CD14-positive monocyte (primary cell): ENCODE data around the gene EXOC2. TPM values are rescaled to one million over a fixed set of nuclear protein-coding genes. Genes with fewer than 3 reads are reported as not detected.

Source experiments
- DNase-seq, 3 donors: peaks; one replicate each; pipeline ENCODE4 v3.0.0-alpha.2; 2011 to 2022
- H2AFZ ChIP-seq: 2 replicates; pipeline ENCODE4 v1.6.0; 2012; ENCODE audit warnings: mild to moderate bottlenecking, low read depth, low read length, inconsistent platforms; ENCODE audit not compliant: insufficient read depth, poor library complexity, severe bottlenecking
- H3K27ac ChIP-seq, 2 donors: 1 replicate in 1 of 2; 2 replicates in 1 of 2; pipeline ENCODE4 v1.5.1; 2012 to 2013; ENCODE audit warnings: low read length in 2 of 2, control low read depth in 1 of 2, inconsistent platforms in 1 of 2, low read depth in 1 of 2, mild to moderate bottlenecking in 1 of 2
- H3K27me3 ChIP-seq, 2 donors: one replicate each; pipeline versions ENCODE4 v1.6.0 to v1.6.1; 2011 to 2013; ENCODE audit warnings: low read length in 2 of 2; ENCODE audit not compliant: control insufficient read depth in 2 of 2, insufficient read depth in 2 of 2
- H3K36me3 ChIP-seq, 2 donors: replicated peaks in 1 of 2; 1 replicate in 1 of 2; 2 replicates in 1 of 2; pipeline versions ENCODE4 v1.5.1 to v1.6.1; 2012 to 2013; ENCODE audit warnings: low read length in 2 of 2, control low read depth in 1 of 2, inconsistent platforms in 1 of 2, mild to moderate bottlenecking in 1 of 2; ENCODE audit not compliant: insufficient read depth in 2 of 2, control insufficient read depth in 1 of 2
- H3K4me1 ChIP-seq, 2 donors: 1 replicate in 1 of 2; 2 replicates in 1 of 2; pipeline versions ENCODE4 v1.5.1 to v1.6.1; 2012 to 2013; ENCODE audit warnings: low read length in 2 of 2, control low read depth in 1 of 2, inconsistent platforms in 1 of 2, mild to moderate bottlenecking in 1 of 2, moderate library complexity in 1 of 2; ENCODE audit not compliant: insufficient read depth in 2 of 2, control insufficient read depth in 1 of 2
- H3K4me2 ChIP-seq: replicated peaks from 2 replicates; pipeline ENCODE3; 2012; ENCODE audit warnings: low read length, moderate library complexity, mild to moderate bottlenecking; ENCODE audit not compliant: poor library complexity, severe bottlenecking; ENCODE audit errors: extremely low read depth
- H3K4me3 ChIP-seq, 3 experiments: fragments of 200-600 bp in 1 of 3; sonication (generic) in 1 of 3; replicated peaks in 1 of 3; 1 replicate in 2 of 3; 2 replicates in 1 of 3; pipeline ENCODE4 v1.5.1; 2011 to 2013; ENCODE audit warnings: low read length in 3 of 3, mild to moderate bottlenecking in 3 of 3, control low read depth in 2 of 3, low read depth in 2 of 3, inconsistent platforms in 1 of 3, moderate library complexity in 1 of 3
- H3K79me2 ChIP-seq: 2 replicates; pipeline ENCODE4 v1.6.0; 2012; ENCODE audit warnings: mild to moderate bottlenecking, control low read depth, inconsistent platforms, low read length, moderate library complexity; ENCODE audit not compliant: insufficient read depth
- H3K9ac ChIP-seq: 2 replicates; pipeline ENCODE4 v1.6.0; 2017; ENCODE audit warnings: low read length, mild to moderate bottlenecking; ENCODE audit not compliant: insufficient read depth, poor library complexity, severe bottlenecking
- H3K9me3 ChIP-seq, 2 donors: replicated peaks in 1 of 2; 1 replicate in 1 of 2; 2 replicates in 1 of 2; pipeline versions ENCODE4 v1.5.1 to v1.6.1; 2012 to 2013; ENCODE audit warnings: low read length in 2 of 2, control low read depth in 1 of 2; ENCODE audit not compliant: control insufficient read depth in 1 of 2, insufficient read depth in 1 of 2
- H4K20me1 ChIP-seq: 2 replicates; pipeline ENCODE4 v1.6.0; 2012; ENCODE audit warnings: mild to moderate bottlenecking, low read length, control low read depth, moderate library complexity; ENCODE audit not compliant: insufficient read depth
- H3K27ac Mint-ChIP-seq, 7 donors: one replicate each; pipeline ENCODE4 v1.8.0; 2020; ENCODE audit warnings: mild to moderate bottlenecking in 7 of 7, mixed read lengths in 7 of 7, moderate library complexity in 6 of 7, inconsistent platforms in 2 of 7
- H3K27me3 Mint-ChIP-seq, 3 donors: one replicate each; pipeline ENCODE4 v1.8.0; 2021 to 2022; ENCODE audit warnings: low read depth in 3 of 3, mild to moderate bottlenecking in 3 of 3, mixed read lengths in 3 of 3, moderate library complexity in 3 of 3, inconsistent platforms in 1 of 3
- H3K36me3 Mint-ChIP-seq, 2 donors: one replicate each; pipeline ENCODE4 v1.8.0; 2020; ENCODE audit warnings: mixed read lengths in 2 of 2, inconsistent platforms in 1 of 2, mild to moderate bottlenecking in 1 of 2
- H3K4me1 Mint-ChIP-seq: one replicate; pipeline ENCODE4 v1.8.0; 2020; ENCODE audit warnings: mild to moderate bottlenecking, mixed read lengths
- H3K4me3 Mint-ChIP-seq, 2 donors: one replicate each; pipeline ENCODE4 v1.8.0; 2020; ENCODE audit warnings: mild to moderate bottlenecking in 2 of 2, mixed read lengths in 2 of 2, moderate library complexity in 1 of 2
- H3K9me3 Mint-ChIP-seq, 7 donors: one replicate each; pipeline ENCODE4 v1.8.0; 2020 to 2022; ENCODE audit warnings: mixed read lengths in 7 of 7, mild to moderate bottlenecking in 6 of 7, moderate library complexity in 6 of 7, inconsistent platforms in 2 of 7
- CTCF ChIP-seq: fragments of 200-600 bp; IDR thresholded peaks from one replicate; pipeline ENCODE4 v1.8.0; 2022; ENCODE audit warnings: antibody characterized with exemption, mild to moderate bottlenecking
- WGBS: methylation state at CpG from one replicate; pipeline ENCODE4 v1.1.5; 2013; ENCODE audit warnings: missing lambda C conversion rate; ENCODE audit not compliant: insufficient coverage; 5-methylcytosine and 5-hydroxymethylcytosine counted together
- intact Hi-C, 2 donors: fragments of 100-400 bp; cut with micrococcal nuclease; formaldehyde crosslinking; loops; one replicate each; pipeline versions ENCODE4 v1.15.0 to v1.15.1; 2023
- polyA plus RNA-seq, 3 donors: library from polyadenylated mRNA; depleted of rRNA in 1 of 3; unstranded in 2 of 3; stranded (reverse) in 1 of 3; fragments of 300-500 nt in 2 of 3; fragments of >200 nt in 1 of 3; fragmentation: Illumina TruSeq in 2 of 3; gene quantifications; 1 replicate in 2 of 3; 2 replicates in 1 of 3; pipeline ENCODE4 v1.2.3, GENCODE V29; 2012 to 2021

Gene EXOC2
- polyA plus RNA-seq, 3 donors, result 7.5 to 15.5 (median 12.0) TPM

DNA sequence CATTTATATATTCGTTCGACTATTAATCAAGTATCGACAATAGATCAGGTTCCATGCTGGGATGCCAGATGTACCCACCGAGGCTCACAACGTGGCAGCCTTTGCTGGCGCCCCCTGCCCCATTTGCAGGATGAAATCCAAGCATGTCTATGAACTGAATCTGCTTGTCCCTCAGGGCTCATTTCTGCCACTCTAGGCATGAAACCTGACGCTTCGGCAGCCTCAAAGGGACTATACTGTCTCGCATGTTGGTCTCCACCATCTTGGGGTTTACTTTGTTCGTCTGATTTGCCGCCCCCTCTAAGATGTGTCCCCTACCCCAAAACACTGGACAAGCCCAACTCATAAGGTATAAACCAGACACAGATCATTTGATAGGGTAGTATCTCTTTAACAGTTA is 72.8 kb downstream of the EXOC2 start:
- Mint-ChIP-seq H3K4me1 (no peaks in the 10 kb centered on the region), H3K36me3 (peaks cover 37 to 50% of the 10 kb centered on the region in 2 donors), H3K27ac (no peak overlapping the region), H3K9me3 (no peaks in the 10 kb centered on the region), H3K27me3 (no peaks in the 10 kb centered on the region), H3K4me3 (no peak overlapping the region)
- no peaks in the 10 kb centered on the region for H3K27me3 ChIP-seq
- TF ChIP-seq CTCF, result no peak
- H3K36me3 ChIP-seq, result peaks cover 7 to 75% of the 10 kb centered on the region in 2 donors
- intact Hi-C loops, result no loop called here
- H3K4me2 ChIP-seq, result no peak overlapping the region
- H3K79me2 ChIP-seq, result no peaks in the 10 kb centered on the region
- no peaks in the 10 kb centered on the region for H3K4me1 ChIP-seq
- no peak overlapping the region for H2AFZ ChIP-seq
- no peaks in the 10 kb centered on the region for H4K20me1 ChIP-seq
- H3K9ac ChIP-seq, result no peak overlapping the region
- H3K27ac ChIP-seq, result no peak overlapping the region
- no peak overlapping the region for H3K4me3 ChIP-seq
- DNase-seq, result no peak
- WGBS, result 100% methylated on average over 9 of the region's 11 CpGs
- no peaks in the 10 kb centered on the region for H3K9me3 ChIP-seq

DNA sequence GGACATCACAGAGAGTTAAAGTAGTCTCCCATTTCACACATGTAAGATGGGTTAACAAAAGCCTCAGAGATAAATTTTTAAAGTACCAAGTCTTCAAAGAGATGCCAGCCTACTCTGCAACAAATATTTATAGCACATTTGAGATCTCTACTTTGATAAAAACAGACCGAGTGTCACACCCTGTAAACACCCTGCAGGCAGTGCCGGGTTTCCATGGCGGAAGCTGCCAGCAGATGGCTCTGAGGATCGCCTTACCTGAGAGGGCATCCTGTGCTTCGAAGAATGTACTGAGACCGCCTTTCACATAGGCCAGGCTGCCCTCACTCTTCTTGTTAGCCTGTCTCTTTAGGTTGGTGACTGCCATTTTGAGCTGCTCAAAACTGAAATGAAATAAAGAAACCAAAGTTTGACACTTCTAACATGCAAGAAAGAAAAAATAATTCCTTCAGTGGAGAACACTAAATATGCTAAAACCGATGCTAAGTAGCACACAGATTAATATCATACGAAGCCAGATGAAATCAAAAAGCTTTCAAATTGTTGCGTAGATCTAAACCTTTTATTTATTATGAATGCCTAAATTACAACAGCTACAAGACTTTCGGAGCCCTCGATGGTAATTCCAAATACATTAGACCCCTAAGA is 75.4 kb downstream of the EXOC2 start:
- Histone ChIP-seq H2AFZ (no peak overlapping the region), H3K4me1 (no peaks in the 10 kb centered on the region), H3K27me3 (no peaks in the 10 kb centered on the region), H3K9me3 (no peaks in the 10 kb centered on the region), H3K4me3 (no peak overlapping the region), H3K79me2 (no peaks in the 10 kb centered on the region), H3K36me3 (peaks cover 7 to 67% of the 10 kb centered on the region in 2 donors), H3K9ac (no peak overlapping the region), H4K20me1 (no peaks in the 10 kb centered on the region), H3K4me2 (no peak overlapping the region), H3K27ac (no peak overlapping the region)
- 94% methylated on average over 6 of the region's 11 CpGs for WGBS
- TF ChIP-seq CTCF, result no peak
- no peaks in the 10 kb centered on the region for H3K4me1 Mint-ChIP-seq
- no peak overlapping the region for H3K27ac Mint-ChIP-seq
- no peak for DNase-seq
- intact Hi-C loops, result no loop called here
- no peak overlapping the region for H3K4me3 Mint-ChIP-seq
- no peaks in the 10 kb centered on the region for H3K27me3 Mint-ChIP-seq
- no peaks in the 10 kb centered on the region for H3K9me3 Mint-ChIP-seq
- H3K36me3 Mint-ChIP-seq, result peaks cover 45 to 50% of the 10 kb centered on the region in 2 donors
